Naive thymus-derived CD8-positive, alpha-beta T cell (primary cell): ENCODE measurements around the gene RPL7L1. TPM values are rescaled to one million over a fixed set of nuclear protein-coding genes. Genes with fewer than 3 reads are reported as not detected.
A peak's percentile ranks its signal among the peaks of the same experiment; 100 is the strongest.

Experiments
- ATAC-seq, 2 donors: fragments of 150-1000 bp; cut with Tn5 transposase in 1 of 2; sonication (Bioruptor Pico), chemical (Tn5 transposase) in 1 of 2; 1 replicate in 1 of 2; 2 replicates in 1 of 2; pipeline ENCODE4 v1.10.0; 2021; ENCODE audit warnings: mild to moderate bottlenecking in 2 of 2, moderate library complexity in 2 of 2
- POLR2A ChIA-PET: fragments of 350-600 bp; sonication (Branson Sonifier 250); formaldehyde crosslinking; loops from one replicate; lab custom pipeline; 2021; ENCODE audit warnings: antibody characterized with exemption; lab: Charles Lee
- DNase-seq, 10 donors: peaks; one replicate each; pipeline versions ENCODE4 v3.0.0 to v3.0.0-alpha.2; 2020 to 2022
- H3K27ac Mint-ChIP-seq, 10 donors: one replicate each; pipeline ENCODE4 v1.8.0; 2020 to 2022; ENCODE audit warnings: mild to moderate bottlenecking in 10 of 10, mixed read lengths in 10 of 10, moderate library complexity in 4 of 10, inconsistent platforms in 1 of 10
- H3K27me3 Mint-ChIP-seq, 5 donors: one replicate each; pipeline ENCODE4 v1.8.0; 2021 to 2022; ENCODE audit warnings: mixed read lengths in 5 of 5
- H3K36me3 Mint-ChIP-seq, 3 donors: one replicate each; pipeline ENCODE4 v1.8.0; 2020 to 2022; ENCODE audit warnings: mixed read lengths in 3 of 3, mild to moderate bottlenecking in 2 of 3, inconsistent platforms in 1 of 3
- H3K4me1 Mint-ChIP-seq, 4 donors: one replicate each; pipeline ENCODE4 v1.8.0; 2021 to 2022; ENCODE audit warnings: mixed read lengths in 4 of 4
- H3K4me3 Mint-ChIP-seq, 10 donors: one replicate each; pipeline ENCODE4 v1.8.0; 2020 to 2022; ENCODE audit warnings: mild to moderate bottlenecking in 10 of 10, mixed read lengths in 10 of 10, moderate library complexity in 6 of 10, inconsistent platforms in 1 of 10
- H3K9me3 Mint-ChIP-seq, 9 donors: one replicate each; pipeline ENCODE4 v1.8.0; 2020 to 2022; ENCODE audit warnings: mixed read lengths in 9 of 9, mild to moderate bottlenecking in 3 of 9, inconsistent platforms in 1 of 9, moderate library complexity in 1 of 9
- polyA plus RNA-seq, 3 donors: library from polyadenylated mRNA; unstranded; fragments of 300-500 nt; fragmentation: Illumina TruSeq; gene quantifications; one replicate each; pipeline ENCODE4 v1.2.3, GENCODE V29; 2021
- total RNA-seq, 8 experiments: library from RNA in 2 of 8; stranded (reverse) in 2 of 8; gene quantifications; one replicate each; pipeline ENCODE4 v1.2.3 and lab custom pipeline; 2021 to 2026

The RPL7L1 gene
- total RNA-seq: 100 to 1,000 TPM; 113 to 135 TPM
- 10 to 100 TPM; 65.3 to 87.9 (median 67.4) TPM for polyA plus RNA-seq
- total RNA-seq (lab: John Stamatoyannopoulos, UW): 91.1 to 496 (median 152) reads per million in 6 experiments

- Mint-ChIP-seq H3K4me1 (peaks cover 9 to 37% (median 35%) of the 10 kb centered on the region in 4 donors), H3K27ac (peak within 1 kb of the TSS; percentile 98 to 100 (median 100)), H3K36me3 (peaks cover 9 to 32% (median 10%) of the 10 kb centered on the region in 3 donors), H3K4me3 (peak within 1 kb of the TSS; percentile 92 to 100 (median 97)), H3K9me3 (no peaks in the 10 kb centered on the region), H3K27me3 (no peaks in the 10 kb centered on the region)
- POLR2A ChIA-PET: interaction anchor here (0.7 to 5.6 kb wide), 33 partner anchors 9 to 1092 kb away, joined by 3 to 108 read pairs (median 5); partner anchors contain the start of genes ABCC10, BICRAL, CNPY3 and CUL7
- ATAC-seq (peak; percentile 92 to 93), DNase-seq (peak; percentile 67 to 93 (median 83))
These were observed at the start of gene RPL7L1 for GRCh38 chr6:42879372-42880239. Gene RPL7L1, plus strand, starts transcription at chr6:42879616. Its CDS starts 295 bp downstream, at chr6:42879911.

- Mint-ChIP-seq H3K36me3 (peaks cover 13 to 79% (median 31%) of the 10 kb centered on the region in 3 donors), H3K4me1 (peaks cover 6 to 18% (median 9%) of the 10 kb centered on the region in 4 donors), H3K4me3 (no peak overlapping the region), H3K27ac (peak overlapping the region in 6 of 10 donors; percentile 33 to 73 (median 42)), H3K9me3 (no peaks in the 10 kb centered on the region), H3K27me3 (no peaks in the 10 kb centered on the region)
- POLR2A ChIA-PET: interaction anchor here (0.5 to 2.2 kb wide), 5 partner anchors 48 to 387 kb away, joined by 3 to 8 read pairs (median 4); partner anchors contain the start of gene TBCC
- ATAC-seq (no peak), DNase-seq (no peak)
These were observed 48.2 kb upstream of the RPL7L1 start for GRCh38 chr6:42831237-42831636.

GRCh38 chr6:42834056-42834455 lies 45.4 kb upstream of the RPL7L1 start:
- ATAC-seq (no peak), DNase-seq (no peak)
- H3K36me3 Mint-ChIP-seq: peaks cover 7 to 64% (median 18%) of the 10 kb centered on the region in 3 donors
- no peaks in the 10 kb centered on the region for H3K9me3 Mint-ChIP-seq
- H3K4me3 Mint-ChIP-seq: no peak overlapping the region
- POLR2A ChIA-PET: interaction anchor here (1.9 kb wide), 1 partner anchor 88 kb away, joined by 6 read pairs; the partner anchor contains the start of gene TBCC
- H3K27me3 Mint-ChIP-seq: no peaks in the 10 kb centered on the region
- peak overlapping the region in 2 of 10 donors; percentile 8 to 41 for H3K27ac Mint-ChIP-seq
- H3K4me1 Mint-ChIP-seq: peaks cover 6 to 18% (median 11%) of the 10 kb centered on the region in 4 donors

- Mint-ChIP-seq H3K4me3 (no peak overlapping the region), H3K27me3 (no peaks in the 10 kb centered on the region), H3K4me1 (peaks cover 5 to 17% (median 13%) of the 10 kb centered on the region in 4 donors), H3K9me3 (no peaks in the 10 kb centered on the region), H3K36me3 (peaks cover 4 to 54% (median 5%) of the 10 kb centered on the region in 3 donors), H3K27ac (peak overlapping the region in 6 of 10 donors; percentile 15 to 63 (median 42))
- ATAC-seq: no peak
- POLR2A ChIA-PET: interaction anchor here (0.9 to 1.6 kb wide), 2 partner anchors 71 to 96 kb away, joined by 3 read pairs; no protein-coding TSS in a partner anchor
- DNase-seq: no peak
These were observed 37.4 kb upstream of the RPL7L1 start for GRCh38 chr6:42841844-42842584.

- no peaks in the 10 kb centered on the region for H3K9me3 Mint-ChIP-seq
- H3K36me3 Mint-ChIP-seq: peaks cover 4 to 50% (median 5%) of the 10 kb centered on the region in 3 donors
- no peak for ATAC-seq
- no peak overlapping the region for H3K4me3 Mint-ChIP-seq
- H3K27ac Mint-ChIP-seq: peak overlapping the region in 1 of 10 donors; percentile 55
- no peak for DNase-seq
- POLR2A ChIA-PET: interaction anchor here (0.6 kb wide), 1 partner anchor 102 kb away, joined by 3 read pairs; no protein-coding TSS in a partner anchor
- peaks cover 2 to 17% (median 13%) of the 10 kb centered on the region in 4 donors for H3K4me1 Mint-ChIP-seq
- no peaks in the 10 kb centered on the region for H3K27me3 Mint-ChIP-seq
These were observed 34.1 kb upstream of the RPL7L1 start for GRCh38 chr6:42845327-42845694.

GRCh38 chr6:42846505-42846904 lies 32.9 kb upstream of the RPL7L1 start:
- peaks cover 4 to 45% (median 5%) of the 10 kb centered on the region in 3 donors for H3K36me3 Mint-ChIP-seq
- peak overlapping the region in 4 of 10 donors; percentile 38 to 83 (median 60) for H3K27ac Mint-ChIP-seq
- no peaks in the 10 kb centered on the region for H3K27me3 Mint-ChIP-seq
- H3K4me1 Mint-ChIP-seq: peaks cover 2 to 16% (median 12%) of the 10 kb centered on the region in 4 donors
- H3K4me3 Mint-ChIP-seq: no peak overlapping the region
- DNase-seq: no peak
- POLR2A ChIA-PET: interaction anchor here (1.3 kb wide), 1 partner anchor 101 kb away, joined by 5 read pairs; the partner anchor contains the start of gene TBCC
- no peak for ATAC-seq
- H3K9me3 Mint-ChIP-seq: no peaks in the 10 kb centered on the region

GRCh38 chr6:42848700-42849099 lies 30.7 kb upstream of the RPL7L1 start:
- H3K36me3 Mint-ChIP-seq: peaks cover 0 to 51% (median 6%) of the 10 kb centered on the region in 3 donors
- ATAC-seq (no peak), DNase-seq (no peak)
- no peaks in the 10 kb centered on the region for H3K27me3 Mint-ChIP-seq
- peak overlapping the region in 2 of 10 donors; percentile 29 to 75 for H3K27ac Mint-ChIP-seq
- no peak overlapping the region for H3K4me3 Mint-ChIP-seq
- peaks cover 0 to 7% (median 2%) of the 10 kb centered on the region in 4 donors for H3K4me1 Mint-ChIP-seq
- POLR2A ChIA-PET: interaction anchor here (0.7 to 1.2 kb wide), 2 partner anchors 15 to 64 kb away, joined by 3 read pairs; no protein-coding TSS in a partner anchor
- no peaks in the 10 kb centered on the region for H3K9me3 Mint-ChIP-seq

- Mint-ChIP-seq H3K4me1 (no peaks in the 10 kb centered on the region), H3K36me3 (peaks cover 0 to 53% (median 2%) of the 10 kb centered on the region in 3 donors), H3K27me3 (no peaks in the 10 kb centered on the region), H3K9me3 (no peaks in the 10 kb centered on the region), H3K27ac (peak overlapping the region in 2 of 10 donors; percentile 15 to 37), H3K4me3 (no peak overlapping the region)
- POLR2A ChIA-PET: interaction anchor here (0.9 to 1.6 kb wide), 3 partner anchors 105 to 126 kb away, joined by 3 to 4 read pairs (median 3); no protein-coding TSS in a partner anchor
- DNase-seq: no peak
- ATAC-seq: no peak
These were observed 27.8 kb upstream of the RPL7L1 start for GRCh38 chr6:42851599-42851998.

GRCh38 chr6:42860036-42860435 lies 19.4 kb upstream of the RPL7L1 start:
- POLR2A ChIA-PET: interaction anchor here (1.1 to 1.4 kb wide), 2 partner anchors 18 to 119 kb away, joined by 4 to 5 read pairs; no protein-coding TSS in a partner anchor

GRCh38 chr6:42860481-42860880 lies 18.9 kb upstream of the RPL7L1 start:
- peak overlapping the region in 4 of 10 donors; percentile 12 to 60 (median 54) for H3K27ac Mint-ChIP-seq
- ATAC-seq: no peak
- POLR2A ChIA-PET: interaction anchor here (1.1 to 1.4 kb wide), 2 partner anchors 18 to 120 kb away, joined by 4 to 5 read pairs; no protein-coding TSS in a partner anchor

More at GRCh38 chr6:42860036-42860435, 19.4 kb upstream of the RPL7L1 start:
- Mint-ChIP-seq H3K9me3 (no peaks in the 10 kb centered on the region), H3K36me3 (peaks cover 0 to 83% (median 10%) of the 10 kb centered on the region in 3 donors), H3K4me1 (peaks cover 0 to 3% (median 0%) of the 10 kb centered on the region in 4 donors), H3K27me3 (no peaks in the 10 kb centered on the region), H3K27ac (peak overlapping the region in 3 of 10 donors; percentile 10 to 59 (median 22)), H3K4me3 (no peak overlapping the region)
- ATAC-seq (no peak), DNase-seq (no peak)

GRCh38 chr6:42864602-42865001 lies 14.8 kb upstream of the RPL7L1 start:
- no peak for DNase-seq
- Mint-ChIP-seq H3K27ac (peak overlapping the region in 7 of 10 donors; percentile 11 to 87 (median 38)), H3K4me3 (no peak overlapping the region), H3K27me3 (no peaks in the 10 kb centered on the region), H3K4me1 (no peaks in the 10 kb centered on the region), H3K9me3 (no peaks in the 10 kb centered on the region), H3K36me3 (peaks cover 6 to 90% (median 12%) of the 10 kb centered on the region in 3 donors)
- POLR2A ChIA-PET: interaction anchor here (0.5 to 2.3 kb wide), 4 partner anchors 9 to 320 kb away, joined by 3 to 11 read pairs (median 4); partner anchors contain the start of gene TBCC
- no peak for ATAC-seq

More at GRCh38 chr6:42860481-42860880, 18.9 kb upstream of the RPL7L1 start:
- H3K27me3 Mint-ChIP-seq: no peaks in the 10 kb centered on the region
- peaks cover 0 to 3% (median 0%) of the 10 kb centered on the region in 4 donors for H3K4me1 Mint-ChIP-seq
- H3K9me3 Mint-ChIP-seq: no peaks in the 10 kb centered on the region
- no peak for DNase-seq
- no peak overlapping the region for H3K4me3 Mint-ChIP-seq
- H3K36me3 Mint-ChIP-seq: peaks cover 0 to 83% (median 10%) of the 10 kb centered on the region in 3 donors
